ENCODE data around the gene SIKE1. TPM values are rescaled to one million over a fixed set of nuclear protein-coding genes. Genes with fewer than 3 reads are reported as not detected.
"Not testable (repeated sequence)": the region's sequence is repeated elsewhere in the genome, so short reads cannot be mapped to it uniquely, and the experiment has no call there.

The SIKE1 gene
- total RNA-seq, 2 experiments from 2014 or later: 69.8 to 75.3 TPM

- Mint-ChIP-seq H3K27me3 (peaks cover 16% of the 10 kb centered on the region), H3K27ac (peak overlapping the region; percentile 96), H3K36me3 (ENCODE audit: low read depth) (peaks cover 33% of the 10 kb centered on the region), H3K4me1 (ENCODE audit: low read depth) (peaks cover 35% of the 10 kb centered on the region), H3K4me3 (no peak overlapping the region), H3K9me3 (peaks cover 4% of the 10 kb centered on the region)
- POLR2A ChIA-PET: interaction anchor here (0.6 kb wide), 1 partner anchor 271 kb away, joined by 3 read pairs; no protein-coding TSS in a partner anchor
- TF ChIP-seq CTCF (IDR thresholded peaks at IDR 0.05): no peak
- ATAC-seq (ENCODE audit: poor library complexity) (no peak), DNase-seq (no peak)
- H3K27me3 ChIP-seq (ENCODE audit: control insufficient read depth in 1 of 2, insufficient read depth in 2 of 2, low read length in 2 of 2): no peaks in the 10 kb centered on the region
- no peak overlapping the region for H3K4me3 ChIP-seq (ENCODE audit: low read length)
- CTCF ChIA-PET: no interaction called here
- peaks cover 16% of the 10 kb centered on the region for H3K36me3 ChIP-seq (ENCODE audit: insufficient read depth, low read length)
- H3K27ac ChIP-seq (ENCODE audit: low read depth in 1 of 2, low read length in 2 of 2): no peak overlapping the region
- intact Hi-C loops (cut with DNase I, micrococcal nuclease): loop anchor here in 1 of 2 experiments (5.0 to 10.0 kb wide), 3 partner anchors 200 to 312 kb away; partner anchors contain the start of gene BCAS2
- peaks cover 11% of the 10 kb centered on the region for H3K4me1 ChIP-seq (ENCODE audit: insufficient read depth, low read length)
- no peaks in the 10 kb centered on the region for H3K9me3 ChIP-seq (ENCODE audit: control insufficient read depth in 1 of 2, insufficient read depth in 1 of 2, low read length in 2 of 2)
Measured at GRCh38 chr1:114782476-114782875, 2.0 kb upstream of the SIKE1 start.

- ATAC-seq (ENCODE audit: poor library complexity) (no peak), DNase-seq (no peak)
- no peaks in the 10 kb centered on the region for H3K27me3 Mint-ChIP-seq
- ChIA-PET CTCF (interaction anchor here (0.7 to 1.0 kb wide), 2 partner anchors 20 to 282 kb away, joined by 3 read pairs; no protein-coding TSS in a partner anchor), POLR2A (interaction anchor here (0.8 to 2.7 kb wide), 10 partner anchors 9 to 319 kb away, joined by 3 to 39 read pairs (median 8); partner anchors contain the start of genes BCAS2, CSDE1, NRAS and TRIM33)
- Histone ChIP-seq H3K4me3 (ENCODE audit: low read length) (peak overlapping the region; percentile 84), H3K4me1 (ENCODE audit: insufficient read depth, low read length) (peaks cover 11% of the 10 kb centered on the region), H3K27me3 (ENCODE audit: control insufficient read depth in 1 of 2, insufficient read depth in 2 of 2, low read length in 2 of 2) (no peaks in the 10 kb centered on the region), H3K9me3 (ENCODE audit: control insufficient read depth in 1 of 2, insufficient read depth in 1 of 2, low read length in 2 of 2) (no peaks in the 10 kb centered on the region), H3K36me3 (ENCODE audit: insufficient read depth, low read length) (peaks cover 32% of the 10 kb centered on the region), H3K27ac (ENCODE audit: low read depth in 1 of 2, low read length in 2 of 2) (peak overlapping the region; percentile 88 to 90)
- H3K4me1 Mint-ChIP-seq (ENCODE audit: low read depth): peaks cover 36% of the 10 kb centered on the region
- TF ChIP-seq CTCF (IDR thresholded peaks at IDR 0.05): no peak
- peak overlapping the region; percentile 100 for H3K4me3 Mint-ChIP-seq
- intact Hi-C loops (cut with DNase I, micrococcal nuclease): loop anchor here (1.0 to 10.0 kb wide), 9 partner anchors 21 to 1387 kb away; partner anchors contain the start of genes BCAS2 (in 1 of the 2), CSDE1 (in 1 of the 2), MAGI3 (in 1 of the 2) and NRAS (in 1 of the 2)
- no peaks in the 10 kb centered on the region for H3K9me3 Mint-ChIP-seq
- H3K27ac Mint-ChIP-seq: peak overlapping the region; percentile 96
- peaks cover 61% of the 10 kb centered on the region for H3K36me3 Mint-ChIP-seq (ENCODE audit: low read depth)
Measured at GRCh38 chr1:114779722-114780121, 763 bp downstream of the SIKE1 start.

- H3K9me3 ChIP-seq (ENCODE audit: control insufficient read depth in 1 of 2, insufficient read depth in 1 of 2, low read length in 2 of 2); H3K27me3 ChIP-seq (ENCODE audit: control insufficient read depth in 1 of 2, insufficient read depth in 2 of 2, low read length in 2 of 2); H3K4me3 ChIP-seq (ENCODE audit: low read length); DNase-seq; H3K27ac ChIP-seq (ENCODE audit: low read depth in 1 of 2, low read length in 2 of 2); H3K4me3 Mint-ChIP-seq; H3K27ac Mint-ChIP-seq; H3K9me3 Mint-ChIP-seq; CTCF ChIA-PET; POLR2A ChIA-PET; H3K27me3 Mint-ChIP-seq; ATAC-seq (ENCODE audit: poor library complexity): not testable (repeated sequence)
- Mint-ChIP-seq H3K4me1 (ENCODE audit: low read depth) (peaks cover 36% of the 10 kb centered on the region), H3K36me3 (ENCODE audit: low read depth) (peaks cover 90% of the 10 kb centered on the region)
- intact Hi-C loops (cut with DNase I, micrococcal nuclease): loop anchor here in 1 of 2 experiments (5.0 kb wide), 1 partner anchor 1384 kb away; the partner anchor contains the start of gene MAGI3
- H3K4me1 ChIP-seq (ENCODE audit: insufficient read depth, low read length): peaks cover 11% of the 10 kb centered on the region
- H3K36me3 ChIP-seq (ENCODE audit: insufficient read depth, low read length): peaks cover 60% of the 10 kb centered on the region
Measured at GRCh38 chr1:114776726-114777125, 3.8 kb downstream of the SIKE1 start.

GRCh38 chr1:114771992-114772391 is 8.5 kb downstream of the SIKE1 start:
- Histone ChIP-seq H3K9me3 (ENCODE audit: control insufficient read depth in 1 of 2, insufficient read depth in 1 of 2, low read length in 2 of 2) (no peaks in the 10 kb centered on the region), H3K27me3 (ENCODE audit: control insufficient read depth in 1 of 2, insufficient read depth in 2 of 2, low read length in 2 of 2) (no peaks in the 10 kb centered on the region), H3K4me3 (ENCODE audit: low read length) (no peak overlapping the region), H3K27ac (ENCODE audit: low read depth in 1 of 2, low read length in 2 of 2) (no peak overlapping the region), H3K4me1 (ENCODE audit: insufficient read depth, low read length) (no peaks in the 10 kb centered on the region), H3K36me3 (ENCODE audit: insufficient read depth, low read length) (peaks cover 64% of the 10 kb centered on the region)
- intact Hi-C loops (cut with DNase I, micrococcal nuclease): no loop called here
- POLR2A ChIA-PET: no interaction called here
- no peak for ATAC-seq (ENCODE audit: poor library complexity)
- Mint-ChIP-seq H3K36me3 (ENCODE audit: low read depth) (peaks cover 65% of the 10 kb centered on the region), H3K9me3 (no peaks in the 10 kb centered on the region), H3K4me1 (ENCODE audit: low read depth) (no peaks in the 10 kb centered on the region), H3K27me3 (no peaks in the 10 kb centered on the region), H3K4me3 (no peak overlapping the region), H3K27ac (no peak overlapping the region)
- TF ChIP-seq CTCF (IDR thresholded peaks at IDR 0.05): no peak
- DNase-seq: no peak
- CTCF ChIA-PET: no interaction called here
